ENCODE results near the gene CXCL16. TPM values are rescaled to one million over a fixed set of nuclear protein-coding genes. Genes with fewer than 3 reads are reported as not detected.
A peak's percentile ranks its signal among the peaks of the same experiment; 100 is the strongest.

CXCL16 gene
- total RNA-seq, 1 donor from 2014 or later = 1.6 TPM

DNA sequence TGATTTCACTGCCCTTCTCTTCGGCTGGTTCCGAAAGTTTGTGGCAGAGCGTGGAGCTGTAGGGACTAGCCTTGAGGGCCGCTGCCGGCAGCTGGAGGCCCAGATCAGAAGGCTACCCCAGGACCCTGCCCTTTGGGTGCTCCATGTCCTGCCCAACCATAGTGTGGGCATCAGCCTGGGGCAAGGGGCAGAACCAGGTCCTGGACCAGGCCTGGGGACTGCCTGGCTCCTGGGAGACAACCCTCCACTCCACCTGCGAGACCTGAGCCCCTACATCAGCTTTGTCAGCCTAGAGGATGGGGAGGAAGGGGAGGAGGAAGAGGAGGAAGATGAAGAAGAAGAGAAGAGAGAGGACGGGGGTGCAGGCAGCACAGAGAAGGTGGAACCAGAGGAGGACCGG, 856 bp upstream of the CXCL16 start:
- Histone ChIP-seq H3K27ac (ENCODE audit: low read depth, low read length) (no peak overlapping the region), H3K27me3 (ENCODE audit: control insufficient read depth in 3 of 3, insufficient read depth in 3 of 3, low read length in 3 of 3) (peaks cover 39 to 54% (median 42%) of the 10 kb centered on the region in 3 donors), H3K36me3 (ENCODE audit: control insufficient read depth in 3 of 3, insufficient read depth in 3 of 3, low read length in 3 of 3) (no peaks in the 10 kb centered on the region), H3K9ac (ENCODE audit: low read depth in 1 of 3, low read length in 3 of 3) (no peak overlapping the region), H3K4me3 (ENCODE audit: low read length in 3 of 3) (no peak overlapping the region), H3K9me3 (ENCODE audit: control insufficient read depth in 3 of 3, low read length in 3 of 3) (no peaks in the 10 kb centered on the region), H3K4me1 (ENCODE audit: control insufficient read depth in 3 of 3, insufficient read depth in 3 of 3, low read length in 3 of 3) (peaks cover 12 to 23% (median 17%) of the 10 kb centered on the region in 3 donors)

DNA sequence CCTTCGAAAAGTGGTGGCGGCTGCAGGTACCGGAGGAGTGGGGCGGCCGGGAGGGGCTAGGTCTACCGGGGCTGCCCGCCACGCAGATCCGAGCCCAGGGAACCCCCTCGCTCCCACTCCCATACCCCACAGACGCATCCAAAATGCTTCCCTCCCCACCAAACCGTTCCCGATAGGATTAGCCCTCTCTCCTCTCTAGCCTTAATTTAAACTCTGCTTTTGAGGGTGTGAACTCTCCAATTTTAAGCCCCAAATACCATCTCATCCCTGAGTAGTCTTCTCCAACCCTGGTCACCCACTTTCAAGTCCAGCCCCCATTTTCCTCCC, 260 bp upstream of the CXCL16 start:
- no peak overlapping the region for H3K27ac ChIP-seq (ENCODE audit: low read depth, low read length)

DNA sequence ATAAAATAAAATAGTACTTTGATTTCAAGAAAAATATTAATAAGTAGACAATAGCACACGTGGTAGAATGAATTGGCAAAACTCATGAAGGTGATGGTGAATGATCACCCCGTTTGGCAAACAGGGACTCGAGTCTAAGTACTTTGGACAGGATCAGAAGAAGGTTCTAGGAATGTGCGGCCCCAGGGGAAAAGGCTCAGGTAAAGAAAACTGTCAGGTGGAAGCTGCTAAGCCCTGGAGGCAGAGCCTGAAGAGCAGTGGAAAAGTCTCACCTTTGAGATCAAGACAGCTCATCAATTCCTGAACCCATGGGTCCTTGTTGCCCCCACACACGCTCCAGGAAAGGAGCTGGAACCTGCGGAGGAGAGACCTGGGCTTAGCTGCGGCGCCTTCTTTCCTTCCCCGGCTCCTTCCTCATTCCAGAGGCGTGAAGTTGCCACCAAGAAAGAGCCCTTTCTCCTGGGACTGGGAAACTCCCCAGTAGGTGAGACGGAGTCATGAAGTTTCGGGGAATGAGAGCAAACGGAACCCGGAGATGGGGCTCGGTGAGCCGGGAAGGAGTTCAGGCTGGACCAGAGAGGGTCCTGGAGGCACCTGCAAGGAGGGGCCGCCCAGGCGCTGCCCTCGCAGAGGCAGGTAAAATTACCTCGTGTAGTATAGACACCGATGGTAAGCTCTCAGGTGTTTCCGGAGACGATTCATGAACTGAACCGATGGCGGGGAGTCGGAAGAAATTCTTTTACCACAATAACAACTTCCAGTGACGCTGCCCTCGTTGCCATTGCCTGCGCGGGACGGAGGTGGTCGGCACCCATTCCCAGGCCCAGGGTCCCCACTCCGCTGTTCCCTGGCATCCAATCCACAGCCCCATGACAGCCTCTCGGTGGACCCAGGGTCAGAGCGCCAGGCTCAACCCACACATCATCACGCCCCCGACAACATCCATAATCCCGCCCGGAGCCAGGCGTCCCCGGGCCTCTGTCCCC, 1.3 kb downstream of the CXCL16 start:
- Histone ChIP-seq H3K27ac (ENCODE audit: low read depth, low read length) (no peak overlapping the region), H3K9me3 (ENCODE audit: control insufficient read depth in 3 of 3, low read length in 3 of 3) (no peaks in the 10 kb centered on the region), H3K9ac (ENCODE audit: low read depth in 1 of 3, low read length in 3 of 3) (peak overlapping the region in 2 of 3 donors; percentile 55 to 76), H3K36me3 (ENCODE audit: control insufficient read depth in 3 of 3, insufficient read depth in 3 of 3, low read length in 3 of 3) (peaks cover 0 to 6% (median 2%) of the 10 kb centered on the region in 3 donors), H3K4me3 (ENCODE audit: low read length in 3 of 3) (peak overlapping the region; percentile 57 to 77 (median 63)), H3K27me3 (ENCODE audit: control insufficient read depth in 3 of 3, insufficient read depth in 3 of 3, low read length in 3 of 3) (peaks cover 18 to 34% (median 23%) of the 10 kb centered on the region in 3 donors), H3K4me1 (ENCODE audit: control insufficient read depth in 3 of 3, insufficient read depth in 3 of 3, low read length in 3 of 3) (peaks cover 12 to 28% (median 17%) of the 10 kb centered on the region in 3 donors)

More for the DNA sequence above, 260 bp upstream of the CXCL16 start:
- peak overlapping the region; percentile 56 to 77 (median 63) for H3K4me3 ChIP-seq (ENCODE audit: low read length in 3 of 3)
- H3K4me1 ChIP-seq (ENCODE audit: control insufficient read depth in 3 of 3, insufficient read depth in 3 of 3, low read length in 3 of 3) = peaks cover 12 to 23% (median 17%) of the 10 kb centered on the region in 3 donors
- H3K9me3 ChIP-seq (ENCODE audit: control insufficient read depth in 3 of 3, low read length in 3 of 3) = no peaks in the 10 kb centered on the region
- peak overlapping the region in 2 of 3 donors; percentile 55 to 76 for H3K9ac ChIP-seq (ENCODE audit: low read depth in 1 of 3, low read length in 3 of 3)
- peaks cover 33 to 50% (median 37%) of the 10 kb centered on the region in 3 donors for H3K27me3 ChIP-seq (ENCODE audit: control insufficient read depth in 3 of 3, insufficient read depth in 3 of 3, low read length in 3 of 3)
- no peaks in the 10 kb centered on the region for H3K36me3 ChIP-seq (ENCODE audit: control insufficient read depth in 3 of 3, insufficient read depth in 3 of 3, low read length in 3 of 3)

DNA sequence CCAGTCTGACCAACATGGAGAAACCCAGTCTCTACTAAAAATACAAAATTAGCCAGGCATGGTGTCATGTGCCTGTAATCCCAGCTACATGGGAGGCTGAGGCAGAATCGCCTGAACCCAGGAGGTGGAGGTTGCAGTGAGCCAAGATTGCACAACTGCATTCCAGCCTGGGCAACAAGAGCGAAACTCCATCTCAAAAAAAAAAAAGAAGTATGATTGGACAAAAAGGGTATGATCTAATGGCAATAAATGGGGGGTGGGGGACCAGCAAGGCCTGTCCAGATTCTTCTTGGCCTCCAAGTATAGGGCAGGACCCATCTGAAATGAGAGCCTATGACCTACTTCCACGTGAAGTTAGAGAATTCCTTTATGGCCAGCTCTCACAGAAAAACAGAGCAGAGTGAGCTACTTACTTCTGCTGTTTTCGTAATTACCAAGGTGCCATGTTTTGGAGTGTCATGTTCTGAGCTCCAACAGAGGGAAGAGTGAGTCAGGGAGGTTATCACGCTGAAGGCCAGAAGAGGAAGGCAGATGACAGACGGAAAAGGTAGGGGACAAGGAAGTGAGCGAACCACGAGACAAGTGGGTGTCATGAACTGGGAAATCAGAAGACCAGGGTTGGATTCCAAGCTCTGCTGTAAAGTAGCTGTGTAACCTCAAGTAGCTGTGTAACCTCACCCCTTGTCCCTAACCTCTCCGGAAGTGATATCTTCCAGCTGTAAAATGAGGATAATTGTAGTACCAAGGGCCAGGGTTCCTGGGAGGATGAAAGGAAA, 3.7 kb downstream of the CXCL16 start:
- H3K27ac ChIP-seq (ENCODE audit: low read depth, low read length) = peak overlapping the region; percentile 9

DNA sequence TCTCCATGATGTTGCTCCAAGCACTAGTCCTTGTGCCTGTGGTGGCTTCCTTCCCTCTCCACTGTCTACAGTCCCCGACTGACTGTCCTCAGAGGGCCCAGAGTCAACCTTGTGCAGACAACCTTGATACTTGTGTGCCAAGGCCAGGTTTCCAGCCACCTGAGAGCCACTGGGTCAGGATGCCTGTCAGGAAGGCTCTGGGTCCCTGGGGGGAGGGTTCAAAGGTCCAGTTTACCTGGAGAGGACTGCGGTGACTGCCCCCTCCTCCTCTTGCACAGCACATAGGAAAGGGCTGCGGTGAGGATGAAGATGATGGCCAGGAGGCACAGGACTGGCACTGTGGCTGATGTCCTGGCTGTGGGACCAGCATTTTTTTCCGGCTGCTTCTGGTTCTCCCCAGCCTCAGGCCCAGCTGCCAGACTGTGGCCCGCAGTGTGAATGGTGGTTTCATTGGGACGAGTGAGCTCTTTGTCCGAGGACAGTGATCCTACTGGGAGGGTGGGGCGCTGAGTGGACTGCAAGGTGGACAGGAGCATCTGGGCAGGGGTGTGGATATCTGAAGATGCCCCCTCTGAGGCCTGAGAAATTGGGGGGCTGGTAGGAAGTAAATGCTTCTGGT, 4.8 kb downstream of the CXCL16 start:
- H3K36me3 ChIP-seq (ENCODE audit: control insufficient read depth in 3 of 3, insufficient read depth in 3 of 3, low read length in 3 of 3) = peaks cover 4 to 11% (median 8%) of the 10 kb centered on the region in 3 donors
- H3K9ac ChIP-seq (ENCODE audit: low read depth in 1 of 3, low read length in 3 of 3) = no peak overlapping the region
- peaks cover 11 to 17% (median 16%) of the 10 kb centered on the region in 3 donors for H3K27me3 ChIP-seq (ENCODE audit: control insufficient read depth in 3 of 3, insufficient read depth in 3 of 3, low read length in 3 of 3)
- no peak overlapping the region for H3K4me3 ChIP-seq (ENCODE audit: low read length in 3 of 3)
- H3K4me1 ChIP-seq (ENCODE audit: control insufficient read depth in 3 of 3, insufficient read depth in 3 of 3, low read length in 3 of 3) = peaks cover 22 to 33% (median 25%) of the 10 kb centered on the region in 3 donors
- H3K27ac ChIP-seq (ENCODE audit: low read depth, low read length) = no peak overlapping the region
- H3K9me3 ChIP-seq (ENCODE audit: control insufficient read depth in 3 of 3, low read length in 3 of 3) = no peaks in the 10 kb centered on the region

More for the DNA sequence above, 3.7 kb downstream of the CXCL16 start:
- Histone ChIP-seq H3K27me3 (ENCODE audit: control insufficient read depth in 3 of 3, insufficient read depth in 3 of 3, low read length in 3 of 3) (peaks cover 12 to 26% (median 23%) of the 10 kb centered on the region in 3 donors), H3K36me3 (ENCODE audit: control insufficient read depth in 3 of 3, insufficient read depth in 3 of 3, low read length in 3 of 3) (peaks cover 4 to 11% (median 8%) of the 10 kb centered on the region in 3 donors), H3K9me3 (ENCODE audit: control insufficient read depth in 3 of 3, low read length in 3 of 3) (no peaks in the 10 kb centered on the region), H3K4me3 (ENCODE audit: low read length in 3 of 3) (no peak overlapping the region), H3K9ac (ENCODE audit: low read depth in 1 of 3, low read length in 3 of 3) (no peak overlapping the region), H3K4me1 (ENCODE audit: control insufficient read depth in 3 of 3, insufficient read depth in 3 of 3, low read length in 3 of 3) (peaks cover 16 to 32% (median 23%) of the 10 kb centered on the region in 3 donors)

DNA sequence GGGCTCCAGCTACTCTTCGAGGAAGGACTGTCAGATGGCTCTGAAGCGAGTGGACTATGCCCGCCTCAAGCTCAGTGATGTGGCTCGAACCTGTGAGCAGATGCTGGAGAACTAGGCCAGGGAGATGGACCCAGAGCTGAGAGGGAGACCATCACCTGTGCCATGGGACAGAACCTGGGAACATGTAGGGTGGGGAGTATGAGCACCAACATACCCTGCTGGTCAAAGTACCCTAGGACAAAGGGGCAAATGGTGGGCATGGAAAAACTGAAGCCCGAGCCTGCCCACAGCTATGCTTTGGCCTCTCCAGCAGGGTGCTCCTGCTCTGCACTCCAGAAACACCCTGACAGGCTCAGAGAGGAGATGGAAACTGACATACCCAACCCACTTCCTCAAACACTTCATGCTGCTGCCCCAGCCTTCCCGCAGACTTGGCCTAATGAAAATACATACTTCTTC, 6.6 kb downstream of the CXCL16 start:
- peaks cover 12 to 19% (median 14%) of the 10 kb centered on the region in 3 donors for H3K4me1 ChIP-seq (ENCODE audit: control insufficient read depth in 3 of 3, insufficient read depth in 3 of 3, low read length in 3 of 3)
- peaks cover under 1 to 5% (median 2%) of the 10 kb centered on the region in 3 donors for H3K27me3 ChIP-seq (ENCODE audit: control insufficient read depth in 3 of 3, insufficient read depth in 3 of 3, low read length in 3 of 3)
- H3K36me3 ChIP-seq (ENCODE audit: control insufficient read depth in 3 of 3, insufficient read depth in 3 of 3, low read length in 3 of 3) = peaks cover 4 to 11% (median 8%) of the 10 kb centered on the region in 3 donors
- no peak overlapping the region for H3K4me3 ChIP-seq (ENCODE audit: low read length in 3 of 3)
- H3K27ac ChIP-seq (ENCODE audit: low read depth, low read length) = no peak overlapping the region
- no peaks in the 10 kb centered on the region for H3K9me3 ChIP-seq (ENCODE audit: control insufficient read depth in 3 of 3, low read length in 3 of 3)
- no peak overlapping the region for H3K9ac ChIP-seq (ENCODE audit: low read depth in 1 of 3, low read length in 3 of 3)

DNA sequence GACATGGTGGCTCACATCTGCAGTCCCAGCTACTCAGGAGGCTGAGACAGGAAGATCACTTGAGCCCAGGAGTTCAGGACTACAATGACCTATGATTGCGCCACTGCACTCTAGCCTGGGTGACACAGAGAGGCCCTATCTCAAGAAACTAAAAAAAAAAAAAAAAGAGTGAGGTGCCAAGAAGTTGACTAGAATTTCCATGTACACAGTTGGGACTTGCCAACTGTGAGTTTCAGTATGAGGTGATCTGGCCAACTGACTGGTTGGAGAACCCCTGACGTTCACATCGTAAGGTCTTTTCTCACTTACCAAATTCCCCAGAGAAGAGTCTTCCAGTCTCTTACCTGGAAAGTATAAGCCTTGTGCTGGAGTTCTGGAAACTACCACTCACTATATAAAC, 11.6 kb downstream of the CXCL16 start:
- Histone ChIP-seq H3K4me1 (ENCODE audit: control insufficient read depth in 3 of 3, insufficient read depth in 3 of 3, low read length in 3 of 3) (peaks cover 8 to 11% (median 10%) of the 10 kb centered on the region in 3 donors), H3K4me3 (ENCODE audit: low read length in 3 of 3) (no peak overlapping the region), H3K36me3 (ENCODE audit: control insufficient read depth in 3 of 3, insufficient read depth in 3 of 3, low read length in 3 of 3) (peaks cover 3 to 4% (median 3%) of the 10 kb centered on the region in 3 donors), H3K9ac (ENCODE audit: low read depth in 1 of 3, low read length in 3 of 3) (no peak overlapping the region), H3K9me3 (ENCODE audit: control insufficient read depth in 3 of 3, low read length in 3 of 3) (no peaks in the 10 kb centered on the region), H3K27ac (ENCODE audit: low read depth, low read length) (no peak overlapping the region), H3K27me3 (ENCODE audit: control insufficient read depth in 3 of 3, insufficient read depth in 3 of 3, low read length in 3 of 3) (no peaks in the 10 kb centered on the region)

DNA sequence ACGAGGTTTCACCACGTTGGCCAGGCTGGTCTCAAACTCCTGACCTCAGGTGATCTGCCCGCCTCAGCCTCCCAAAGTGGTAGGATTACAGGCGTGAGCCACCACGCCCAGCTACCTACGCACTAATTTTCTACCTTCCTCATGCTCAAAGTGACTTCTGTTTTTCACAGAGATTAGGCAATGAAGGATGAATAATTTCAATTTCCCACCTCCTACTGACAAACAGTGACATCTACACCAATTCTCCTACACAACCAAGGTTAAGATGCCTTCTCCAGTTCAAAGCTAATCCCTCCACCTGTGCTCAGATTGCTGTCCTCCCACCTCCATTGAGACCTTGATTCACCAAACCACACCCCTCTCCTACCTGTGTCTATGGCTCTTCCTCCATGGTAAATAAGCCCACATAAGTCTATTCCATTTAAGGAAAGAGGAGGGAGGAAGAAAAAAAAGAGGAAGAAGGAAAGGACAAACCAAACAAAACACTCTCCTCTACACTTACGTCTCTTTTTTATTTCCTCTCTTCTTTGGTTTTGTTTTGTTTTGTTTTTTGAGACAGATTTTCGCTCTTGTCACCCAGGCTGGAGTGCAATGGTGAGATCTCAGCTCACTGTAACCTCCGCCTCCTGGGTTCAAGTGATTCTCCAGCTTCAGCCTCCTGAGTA, 13.9 kb downstream of the CXCL16 start:
- Histone ChIP-seq H3K4me3 (ENCODE audit: low read length in 3 of 3) (no peak overlapping the region), H3K4me1 (ENCODE audit: control insufficient read depth in 3 of 3, insufficient read depth in 3 of 3, low read length in 3 of 3) (peaks cover 3 to 5% (median 4%) of the 10 kb centered on the region in 3 donors), H3K9me3 (ENCODE audit: control insufficient read depth in 3 of 3, low read length in 3 of 3) (no peaks in the 10 kb centered on the region), H3K36me3 (ENCODE audit: control insufficient read depth in 3 of 3, insufficient read depth in 3 of 3, low read length in 3 of 3) (no peaks in the 10 kb centered on the region), H3K27me3 (ENCODE audit: control insufficient read depth in 3 of 3, insufficient read depth in 3 of 3, low read length in 3 of 3) (no peaks in the 10 kb centered on the region), H3K27ac (ENCODE audit: low read depth, low read length) (no peak overlapping the region), H3K9ac (ENCODE audit: low read depth in 1 of 3, low read length in 3 of 3) (no peak overlapping the region)

DNA sequence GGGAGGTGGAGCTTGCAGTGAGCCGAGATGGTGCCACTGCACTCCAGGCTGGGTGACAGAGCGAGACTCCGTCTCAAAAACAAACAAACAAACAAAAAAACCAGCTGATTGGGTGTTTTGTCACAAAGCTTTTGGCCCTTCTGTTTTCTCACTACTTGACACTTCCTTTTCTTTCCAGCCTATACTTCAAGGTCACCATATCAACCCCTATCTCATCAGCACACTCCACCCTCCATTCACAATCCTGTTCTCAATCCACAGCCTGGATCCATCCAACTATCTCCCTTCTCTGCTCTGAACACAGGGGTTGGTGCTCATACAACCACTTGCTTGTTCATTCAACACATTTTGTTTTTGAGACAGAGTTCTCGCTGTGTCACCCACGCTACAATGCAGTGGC, 15.1 kb downstream of the CXCL16 start:
- H3K27me3 ChIP-seq (ENCODE audit: control insufficient read depth in 3 of 3, insufficient read depth in 3 of 3, low read length in 3 of 3) = no peaks in the 10 kb centered on the region
- no peak overlapping the region for H3K4me3 ChIP-seq (ENCODE audit: low read length in 3 of 3)
- no peak overlapping the region for H3K9ac ChIP-seq (ENCODE audit: low read depth in 1 of 3, low read length in 3 of 3)
- H3K9me3 ChIP-seq (ENCODE audit: control insufficient read depth in 3 of 3, low read length in 3 of 3) = no peaks in the 10 kb centered on the region
- H3K27ac ChIP-seq (ENCODE audit: low read depth, low read length) = no peak overlapping the region
- peaks cover 0 to 3% (median 0%) of the 10 kb centered on the region in 3 donors for H3K4me1 ChIP-seq (ENCODE audit: control insufficient read depth in 3 of 3, insufficient read depth in 3 of 3, low read length in 3 of 3)
- no peaks in the 10 kb centered on the region for H3K36me3 ChIP-seq (ENCODE audit: control insufficient read depth in 3 of 3, insufficient read depth in 3 of 3, low read length in 3 of 3)
